RWPE1 (cell line): Measurements from ENCODE around the gene WNK3.

Source experiments
- CTCF ChIA-PET: fragments of 350-600 bp; sonication (Branson Sonifier 250); formaldehyde crosslinking; extraction: SDS; loops from one replicate; lab custom pipeline; 2021; lab: Yijun Ruan, JAX
- POLR2A ChIA-PET: fragments of 400-600 bp; formaldehyde crosslinking; extraction: SDS; loops from one replicate; lab custom pipeline; 2020; ENCODE audit warnings: antibody characterized with exemption; ENCODE audit not compliant: low non-redundant PET; lab: Yijun Ruan, JAX
- DNase-seq: peaks from one replicate; pipeline ENCODE4 v3.0.0; 2012; ENCODE audit warnings: low spot score
- H3K27ac ChIP-seq: fragments of 450-650 bp; 2 replicates; pipeline ENCODE4 v1.5.1; 2017
- TF ChIP-seq, protein P1 (sequence below): fragments of 450-650 bp; conservative IDR thresholded peaks from 2 replicates; pipeline ENCODE4 v1.5.1; 2017; ENCODE audit warnings: low read depth, mild to moderate bottlenecking

Gene WNK3

DNA sequence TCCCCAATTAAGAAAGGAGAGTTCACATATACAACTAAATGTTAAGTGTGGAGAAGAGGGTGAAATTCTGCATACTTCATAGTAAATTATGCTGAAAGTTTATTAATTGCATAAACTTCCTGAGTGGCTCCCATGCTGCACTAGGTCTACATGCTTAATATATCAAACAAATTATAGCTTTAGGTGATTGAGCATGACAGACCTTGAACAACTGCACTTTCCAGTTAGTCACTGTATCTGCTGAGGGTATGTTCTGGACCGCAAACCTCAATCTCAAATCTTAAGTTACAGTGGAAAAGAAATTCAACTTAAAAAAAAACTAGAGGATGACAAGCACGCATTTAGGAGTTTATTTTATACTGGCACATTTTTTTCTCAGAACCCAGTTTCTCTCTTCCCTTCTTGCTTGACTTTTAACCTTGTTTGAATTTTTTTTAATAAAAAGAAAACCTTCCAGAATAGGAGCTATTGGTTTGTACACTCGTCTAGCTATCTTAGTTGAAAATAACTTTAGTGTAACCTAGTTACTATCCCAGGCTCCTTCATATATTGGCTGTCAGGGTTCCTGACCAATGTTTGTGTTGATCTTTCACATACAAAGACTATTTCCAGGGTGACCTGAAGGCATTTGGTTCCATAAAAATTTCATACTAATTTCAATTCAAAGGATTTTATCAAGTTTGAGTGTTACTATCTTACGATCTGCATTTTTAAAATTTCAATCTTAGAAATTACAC is 164.6 kb downstream of the WNK3 start:
- no peak for DNase-seq
- TF ChIP-seq, protein P1, sequence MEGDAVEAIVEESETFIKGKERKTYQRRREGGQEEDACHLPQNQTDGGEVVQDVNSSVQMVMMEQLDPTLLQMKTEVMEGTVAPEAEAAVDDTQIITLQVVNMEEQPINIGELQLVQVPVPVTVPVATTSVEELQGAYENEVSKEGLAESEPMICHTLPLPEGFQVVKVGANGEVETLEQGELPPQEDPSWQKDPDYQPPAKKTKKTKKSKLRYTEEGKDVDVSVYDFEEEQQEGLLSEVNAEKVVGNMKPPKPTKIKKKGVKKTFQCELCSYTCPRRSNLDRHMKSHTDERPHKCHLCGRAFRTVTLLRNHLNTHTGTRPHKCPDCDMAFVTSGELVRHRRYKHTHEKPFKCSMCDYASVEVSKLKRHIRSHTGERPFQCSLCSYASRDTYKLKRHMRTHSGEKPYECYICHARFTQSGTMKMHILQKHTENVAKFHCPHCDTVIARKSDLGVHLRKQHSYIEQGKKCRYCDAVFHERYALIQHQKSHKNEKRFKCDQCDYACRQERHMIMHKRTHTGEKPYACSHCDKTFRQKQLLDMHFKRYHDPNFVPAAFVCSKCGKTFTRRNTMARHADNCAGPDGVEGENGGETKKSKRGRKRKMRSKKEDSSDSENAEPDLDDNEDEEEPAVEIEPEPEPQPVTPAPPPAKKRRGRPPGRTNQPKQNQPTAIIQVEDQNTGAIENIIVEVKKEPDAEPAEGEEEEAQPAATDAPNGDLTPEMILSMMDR: no peak
- CTCF ChIA-PET: interaction anchor here (0.6 kb wide), 1 partner anchor 10 kb away, joined by 4 read pairs; the partner anchor contains the start of gene FAM120C
- POLR2A ChIA-PET: no interaction called here
- no peak overlapping the region for H3K27ac ChIP-seq

DNA sequence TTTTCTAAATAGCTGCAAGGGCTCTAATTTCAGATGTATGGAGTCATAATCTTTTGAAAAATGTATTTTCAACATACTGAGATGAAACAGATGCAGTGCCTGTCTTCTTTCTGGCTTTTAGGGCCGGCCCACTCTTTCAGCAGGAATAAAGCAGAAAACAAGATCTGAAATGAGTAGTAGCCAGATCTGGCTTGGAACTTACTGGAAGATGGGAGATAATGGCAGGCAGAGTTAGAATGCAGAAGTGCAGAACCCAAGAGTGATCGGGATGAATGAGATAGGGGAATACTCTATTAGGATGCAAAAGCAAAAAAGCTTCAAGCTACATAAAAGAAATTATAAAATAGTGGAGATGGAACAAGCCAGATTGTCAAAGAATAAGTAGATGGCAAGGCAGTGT is 173.4 kb downstream of the WNK3 start:
- ChIA-PET CTCF (interaction anchor here (0.5 kb wide), 1 partner anchor 455 kb away, joined by 4 read pairs; no protein-coding TSS in a partner anchor), POLR2A (no interaction called here)
- no peak for DNase-seq
- no peak overlapping the region for H3K27ac ChIP-seq
- TF ChIP-seq, protein P1: no peak

DNA sequence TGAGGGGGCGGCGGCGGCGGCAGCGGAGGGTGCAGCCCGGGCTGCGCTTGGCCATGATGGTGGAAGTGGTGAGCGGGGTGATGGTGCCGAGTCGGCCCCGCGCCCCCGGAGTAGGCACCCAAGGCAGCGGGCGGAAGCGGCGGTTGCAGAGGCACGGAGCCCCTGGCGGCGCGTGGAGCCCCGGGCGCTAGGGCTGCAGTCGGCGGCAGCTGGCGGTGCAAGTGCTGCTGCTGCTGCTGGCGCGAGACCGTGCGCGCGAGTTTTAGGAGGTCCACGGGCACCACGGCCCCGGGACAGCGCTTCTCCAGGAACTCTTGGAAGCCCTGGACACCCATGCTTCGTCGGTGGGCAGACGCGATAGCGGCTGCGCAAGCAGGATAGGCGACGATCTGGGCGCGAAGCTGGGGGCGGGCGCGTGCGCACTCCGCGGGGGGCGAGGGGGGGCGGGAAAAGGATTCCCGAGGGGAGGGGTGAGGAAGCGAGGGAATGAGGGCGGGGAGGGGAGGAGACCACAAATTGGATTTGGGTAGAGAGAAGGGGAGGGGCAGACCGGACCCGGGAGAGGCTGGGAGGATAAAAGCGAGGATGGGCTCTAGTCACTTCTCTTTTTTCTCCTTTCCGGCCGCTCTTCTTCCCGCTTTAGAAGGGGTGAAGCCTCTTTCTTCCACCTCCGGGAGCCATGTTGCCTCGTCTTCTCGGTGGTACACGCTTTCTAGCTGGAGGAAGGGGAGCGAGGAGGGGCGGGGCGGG is 174.8 kb downstream of the WNK3 start, which contains the start of gene FAM120C:
TSS of gene FAM120C (minus strand) at position 391 of the 750 bp plus-strand sequence. CDS start at position 335, 56 bp downstream.
- ChIA-PET CTCF (interaction anchor here (0.6 kb wide), 1 partner anchor 11 kb away, joined by 4 read pairs; no protein-coding TSS in a partner anchor), POLR2A (interaction anchor here (0.6 to 0.7 kb wide), 2 partner anchors 133 to 140 kb away, joined by 3 to 4 read pairs; no protein-coding TSS in a partner anchor)
- TF ChIP-seq, protein P1: no peak
- H3K27ac ChIP-seq: peak within 1 kb of the TSS; percentile 85
- DNase-seq: peak; percentile 80

DNA sequence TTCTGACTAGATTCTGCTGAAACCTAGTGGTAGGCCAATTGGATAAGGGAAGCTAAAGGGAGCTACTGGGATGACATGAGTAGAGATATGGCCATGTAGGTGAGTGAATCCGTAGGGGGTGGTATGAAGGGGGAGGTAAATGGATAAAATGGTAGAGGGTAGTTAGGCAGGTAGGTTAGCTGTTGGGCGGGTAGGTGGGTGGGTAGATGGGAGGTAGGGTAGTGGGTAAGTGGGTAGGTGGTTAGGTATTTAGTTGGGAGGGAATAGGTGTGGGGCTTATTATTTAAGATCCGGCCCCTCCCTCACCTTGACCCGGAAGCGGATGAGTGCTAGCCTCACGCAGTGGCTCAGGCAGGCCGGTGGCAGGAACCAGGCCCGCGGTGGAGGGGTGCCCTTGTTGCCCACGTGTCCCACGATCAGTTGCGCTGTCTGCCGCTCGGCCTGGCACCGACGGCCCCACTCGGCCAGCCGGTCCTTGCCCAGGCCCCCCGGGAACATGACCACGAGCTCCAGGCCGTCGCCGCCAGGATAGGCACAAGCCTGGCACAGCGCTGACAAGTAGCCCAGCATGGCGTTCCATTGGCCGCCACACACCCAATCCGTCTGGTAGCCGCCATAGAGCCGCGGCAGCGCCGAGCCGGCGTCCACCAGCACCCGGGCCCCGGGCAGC is 175.5 kb downstream of the WNK3 start:
- POLR2A ChIA-PET: no interaction called here
- TF ChIP-seq, protein P1: no peak
- DNase-seq: peak; percentile 52
- CTCF ChIA-PET: interaction anchor here (0.6 kb wide), 1 partner anchor 11 kb away, joined by 4 read pairs; no protein-coding TSS in a partner anchor
- peak overlapping the region; percentile 85 for H3K27ac ChIP-seq

DNA sequence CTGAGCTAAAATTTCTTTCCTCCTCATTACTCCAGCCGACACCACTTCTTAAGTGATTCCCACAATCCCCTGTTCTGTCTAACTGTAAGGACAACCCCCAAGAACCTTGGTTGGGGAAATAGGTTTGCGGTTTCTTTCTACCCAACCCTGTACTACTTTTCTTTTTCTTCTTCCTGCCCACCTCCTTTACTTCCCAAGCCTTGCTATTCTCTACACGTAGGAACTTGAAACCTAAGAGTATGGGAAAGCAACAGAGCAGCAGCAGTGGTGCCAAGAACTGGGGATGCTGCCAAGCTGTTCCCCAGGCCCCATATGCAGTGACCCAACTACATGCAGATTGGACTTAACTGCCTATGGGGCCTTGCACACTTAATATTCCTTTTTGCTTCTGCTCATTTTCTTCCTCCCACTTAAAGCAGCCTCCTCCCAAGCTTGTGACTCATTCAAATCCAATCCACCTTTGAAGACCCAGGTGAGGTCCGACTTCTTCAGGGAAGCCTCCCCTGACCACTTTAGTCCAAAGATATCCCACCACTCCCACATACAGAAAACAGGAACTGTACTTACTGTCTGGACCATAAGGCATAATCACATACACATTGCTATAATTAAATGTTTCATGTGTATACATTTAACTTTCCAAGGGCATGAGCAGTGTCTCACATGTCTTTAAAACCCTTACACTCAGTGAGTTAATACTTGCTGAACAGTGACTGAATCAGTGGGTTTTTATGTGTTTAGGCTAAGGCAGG is 176.5 kb downstream of the WNK3 start:
- DNase-seq: peak; percentile 1
- H3K27ac ChIP-seq: peak overlapping the region; percentile 62
- ChIA-PET POLR2A (interaction anchor here (1.1 kb wide), 1 partner anchor 138 kb away, joined by 4 read pairs; no protein-coding TSS in a partner anchor), CTCF (no interaction called here)
- TF ChIP-seq, protein P1: no peak
